Fibroblast of mammary gland (primary cell): ENCODE measurements around the gene NPBWR2.

ENCODE experiments used
- DNase-seq: peaks from one replicate; pipeline ENCODE4 v3.0.0-alpha.2; 2010; ENCODE audit warnings: low read depth
- H3K4me3 ChIP-seq: 2 replicates; pipeline ENCODE4 v1.5.1; 2011; ENCODE audit warnings: low read depth, mild to moderate bottlenecking, low read length, moderate library complexity; ENCODE audit not compliant: control insufficient read depth
- CTCF ChIP-seq: conservative IDR thresholded peaks from 2 replicates; pipeline ENCODE4 v1.5.1; 2011; ENCODE audit warnings: low read depth, low read length, inconsistent platforms; ENCODE audit not compliant: control insufficient read depth, insufficient read depth

The NPBWR2 gene

GRCh38 chr20:64100566-64100888, 6.8 kb downstream of the NPBWR2 start:
- no peak for TF ChIP-seq CTCF
- no peak for DNase-seq
- H3K4me3 ChIP-seq, result no peak overlapping the region

- TF ChIP-seq CTCF, result no peak
- no peak overlapping the region for H3K4me3 ChIP-seq
- DNase-seq, result no peak
Observed at GRCh38 chr20:64099880-64100565, 7.3 kb downstream of the NPBWR2 start.

GRCh38 chr20:64099086-64099786, 8.1 kb downstream of the NPBWR2 start:
- no peak for DNase-seq
- no peak overlapping the region for H3K4me3 ChIP-seq
- no peak for TF ChIP-seq CTCF

- DNase-seq, result no peak
- TF ChIP-seq CTCF, result no peak
- no peak overlapping the region for H3K4me3 ChIP-seq
Observed at GRCh38 chr20:64098471-64099013, 8.8 kb downstream of the NPBWR2 start.

DNA sequence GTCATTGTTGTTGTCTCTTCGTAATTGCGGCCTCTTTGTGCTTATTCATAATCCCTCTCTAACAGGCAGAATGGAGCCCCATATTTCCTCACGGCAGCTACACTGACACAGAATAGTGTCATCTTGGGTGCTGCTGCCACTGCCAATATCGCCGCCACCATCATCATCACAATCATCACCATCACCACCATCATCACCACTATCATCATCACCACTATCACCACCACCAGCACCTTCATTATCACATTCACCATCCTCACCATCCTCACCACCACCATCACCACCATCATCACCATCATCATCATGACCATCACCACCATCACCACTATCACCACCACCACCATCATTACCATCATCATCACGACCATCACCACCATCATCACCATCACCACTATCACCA, 10.8 kb downstream of the NPBWR2 start:
- TF ChIP-seq CTCF, result no peak

GRCh38 chr20:64095927-64096326, 11.4 kb downstream of the NPBWR2 start:
- TF ChIP-seq CTCF, result no peak
- DNase-seq, result no peak
- no peak overlapping the region for H3K4me3 ChIP-seq

More for the DNA sequence above, 10.8 kb downstream of the NPBWR2 start:
- no peak for DNase-seq
- no peak overlapping the region for H3K4me3 ChIP-seq
